DOHH2 (cell line): ENCODE measurements around the gene CACNA2D3.

Source experiments
- EZH2phosphoT487 ChIP-seq: fragments of 200-600 bp; sonication (generic); IDR thresholded peaks from 2 replicates; pipeline ENCODE4 v1.6.1; 2017; ENCODE audit warnings: borderline replicate concordance, mild to moderate bottlenecking, antibody characterized with exemption, low read length, moderate library complexity, mixed read lengths
- TF ChIP-seq, protein P1 (sequence below): fragments of 200-600 bp; sonication (generic); IDR thresholded peaks from one replicate; pipeline ENCODE4 v1.5.1; 2014; ENCODE audit warnings: antibody characterized with exemption, mild to moderate bottlenecking, low read depth, low read length; ENCODE audit not compliant: poor library complexity, severe bottlenecking

GRCh38 chr3:54510506-54510905, 388.2 kb downstream of the CACNA2D3 start:
- TF ChIP-seq, protein P1, sequence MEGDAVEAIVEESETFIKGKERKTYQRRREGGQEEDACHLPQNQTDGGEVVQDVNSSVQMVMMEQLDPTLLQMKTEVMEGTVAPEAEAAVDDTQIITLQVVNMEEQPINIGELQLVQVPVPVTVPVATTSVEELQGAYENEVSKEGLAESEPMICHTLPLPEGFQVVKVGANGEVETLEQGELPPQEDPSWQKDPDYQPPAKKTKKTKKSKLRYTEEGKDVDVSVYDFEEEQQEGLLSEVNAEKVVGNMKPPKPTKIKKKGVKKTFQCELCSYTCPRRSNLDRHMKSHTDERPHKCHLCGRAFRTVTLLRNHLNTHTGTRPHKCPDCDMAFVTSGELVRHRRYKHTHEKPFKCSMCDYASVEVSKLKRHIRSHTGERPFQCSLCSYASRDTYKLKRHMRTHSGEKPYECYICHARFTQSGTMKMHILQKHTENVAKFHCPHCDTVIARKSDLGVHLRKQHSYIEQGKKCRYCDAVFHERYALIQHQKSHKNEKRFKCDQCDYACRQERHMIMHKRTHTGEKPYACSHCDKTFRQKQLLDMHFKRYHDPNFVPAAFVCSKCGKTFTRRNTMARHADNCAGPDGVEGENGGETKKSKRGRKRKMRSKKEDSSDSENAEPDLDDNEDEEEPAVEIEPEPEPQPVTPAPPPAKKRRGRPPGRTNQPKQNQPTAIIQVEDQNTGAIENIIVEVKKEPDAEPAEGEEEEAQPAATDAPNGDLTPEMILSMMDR: no peak
- TF ChIP-seq EZH2phosphoT487: no peak
